IMR-90 (cell line): ENCODE data around the gene TARBP2. TPM values are rescaled to one million over a fixed set of nuclear protein-coding genes. Genes with fewer than 3 reads are reported as not detected.
A peak's percentile ranks its signal among the peaks of the same experiment; 100 is the strongest.

Source experiments
- ATAC-seq: fragments of 200-7000 bp; cut with Tn5 transposase; 2 replicates; pipeline ENCODE4 v1.9.1; 2020; ENCODE audit warnings: low read depth, mild to moderate bottlenecking, moderate library complexity
- BruUV-seq: library from RNA; stranded (reverse); fragments of 400-500 nt; replicated peaks from 2 replicates; lab custom pipeline; 2021; lab: Mats Ljungman, UMichigan
- CTCF ChIA-PET: fragments of 300-600 bp; formaldehyde crosslinking; extraction: SDS; loops from one replicate; lab custom pipeline; 2021; ENCODE audit warnings: antibody characterized with exemption; lab: Yijun Ruan, JAX
- POLR2A ChIA-PET: fragments of 300-600 bp; sonication (Branson Sonifier 250); formaldehyde crosslinking; loops from one replicate; lab custom pipeline; 2022; ENCODE audit warnings: antibody characterized with exemption; ENCODE audit not compliant: unreplicated experiment; lab: Charles Lee
- DNase-seq: peaks from one replicate; pipeline ENCODE4 v3.0.0; 2013
- H2AFZ ChIP-seq: replicated peaks from 2 replicates; pipeline ENCODE3; 2013; ENCODE audit warnings: low read length, mild to moderate bottlenecking; ENCODE audit not compliant: poor library complexity
- H2AK5ac ChIP-seq: 2 replicates; pipeline ENCODE4 v1.6.1; 2013; ENCODE audit warnings: low read depth, low read length, inconsistent platforms
- H2AK9ac ChIP-seq: replicated peaks from 2 replicates; pipeline ENCODE3; 2013; ENCODE audit warnings: mild to moderate bottlenecking, low read depth, low read length, moderate library complexity; ENCODE audit not compliant: poor library complexity
- H2BK120ac ChIP-seq: 2 replicates; pipeline ENCODE4 v1.6.1; 2013; ENCODE audit warnings: low read depth, low read length, inconsistent platforms
- H2BK15ac ChIP-seq: 3 replicates; pipeline ENCODE4 v1.6.1; 2013; ENCODE audit warnings: low read depth, low read length, inconsistent platforms
- H2BK20ac ChIP-seq: 2 replicates; pipeline ENCODE4 v1.6.1; 2013; ENCODE audit warnings: low read depth, mild to moderate bottlenecking, inconsistent platforms, low read length, moderate library complexity
- H2BK5ac ChIP-seq: 2 replicates; pipeline ENCODE4 v1.6.1; 2013; ENCODE audit warnings: mild to moderate bottlenecking, low read depth, low read length, inconsistent platforms; ENCODE audit not compliant: poor library complexity, severe bottlenecking
- H3K14ac ChIP-seq: replicated peaks from 2 replicates; pipeline ENCODE4 v1.6.1; 2013; ENCODE audit warnings: low read depth, low read length, inconsistent platforms
- H3K18ac ChIP-seq: 2 replicates; pipeline ENCODE4 v1.6.1; 2013; ENCODE audit warnings: low read depth, low read length, control low read depth
- H3K23ac ChIP-seq: 2 replicates; pipeline ENCODE4 v1.6.1; 2013; ENCODE audit warnings: low read depth, low read length, inconsistent platforms
- H3K27ac ChIP-seq: 2 replicates; pipeline ENCODE4 v1.5.1; 2013; ENCODE audit warnings: mild to moderate bottlenecking, control low read depth, low read length; ENCODE audit not compliant: insufficient read depth
- H3K27me3 ChIP-seq: 2 replicates; pipeline ENCODE4 v1.6.1; 2013; ENCODE audit warnings: low read length; ENCODE audit not compliant: control insufficient read depth, insufficient read depth
- H3K36me3 ChIP-seq: 2 replicates; pipeline ENCODE4 v1.6.1; 2013; ENCODE audit warnings: low read length, mixed read lengths; ENCODE audit not compliant: control insufficient read depth, insufficient read depth
- H3K4ac ChIP-seq: 2 replicates; pipeline ENCODE4 v1.6.1; 2013; ENCODE audit warnings: low read depth, low read length, inconsistent platforms
- H3K4me1 ChIP-seq: 2 replicates; pipeline ENCODE4 v1.6.1; 2013; ENCODE audit warnings: low read length, mixed read lengths; ENCODE audit not compliant: control insufficient read depth, insufficient read depth
- H3K4me2 ChIP-seq: 2 replicates; pipeline ENCODE4 v1.6.1; 2013; ENCODE audit warnings: low read depth, mild to moderate bottlenecking, control low read depth, low read length, moderate library complexity
- H3K4me3 ChIP-seq: 2 replicates; pipeline ENCODE4 v1.5.1; 2013; ENCODE audit warnings: low read depth, mild to moderate bottlenecking, control low read depth, low read length, moderate library complexity; ENCODE audit not compliant: insufficient read depth
- H3K56ac ChIP-seq: 2 replicates; pipeline ENCODE4 v1.6.1; 2013; ENCODE audit warnings: low read length, inconsistent platforms; ENCODE audit not compliant: insufficient read depth; ENCODE audit errors: extremely low read depth
- H3K79me1 ChIP-seq, 2 experiments: 2 replicates each; pipeline ENCODE4 v1.6.1; 2013; ENCODE audit warnings: low read length in 2 of 2, inconsistent platforms in 1 of 2, low read depth in 1 of 2
- H3K9ac ChIP-seq: 2 replicates; pipeline ENCODE4 v1.6.1; 2013; ENCODE audit warnings: low read depth, low read length, control low read depth
- H3K9me1 ChIP-seq: 2 replicates; pipeline ENCODE4 v1.6.1; 2013; ENCODE audit warnings: low read length, inconsistent platforms; ENCODE audit not compliant: insufficient read depth
- H3K9me3 ChIP-seq: 2 replicates; pipeline ENCODE4 v1.6.1; 2013; ENCODE audit warnings: low read length; ENCODE audit not compliant: control insufficient read depth, insufficient read depth
- H4K20me1 ChIP-seq: 2 replicates; pipeline ENCODE4 v1.6.1; 2013; ENCODE audit warnings: low read length, inconsistent platforms; ENCODE audit not compliant: insufficient read depth
- H4K5ac ChIP-seq: 2 replicates; pipeline ENCODE4 v1.6.1; 2013; ENCODE audit warnings: mild to moderate bottlenecking, low read depth, low read length, control low read depth
- H4K8ac ChIP-seq, 2 experiments: 2 replicates each; pipeline ENCODE4 v1.6.1; 2013; ENCODE audit warnings: low read depth in 2 of 2, low read length in 2 of 2, control low read depth in 1 of 2, inconsistent platforms in 1 of 2
- H4K91ac ChIP-seq: 2 replicates; pipeline ENCODE4 v1.6.1; 2013; ENCODE audit warnings: low read depth, low read length, inconsistent platforms; ENCODE audit not compliant: insufficient read depth
- BHLHE40 ChIP-seq: fragments of 150-350 bp; IDR thresholded peaks from 2 replicates; pipeline ENCODE4 v1.6.1; 2016; ENCODE audit warnings: mild to moderate bottlenecking, low read depth, low read length
- CEBPB ChIP-seq: IDR thresholded peaks from 2 replicates; pipeline ENCODE4 v1.6.1; 2012; ENCODE audit warnings: low read depth, low read length, improper control_type of control experiment
- CHD1 ChIP-seq: IDR thresholded peaks from 2 replicates; pipeline ENCODE4 v1.6.1; 2012; ENCODE audit warnings: low read depth, low read length, improper control_type of control experiment
- CTCF ChIP-seq: conservative IDR thresholded peaks from 2 replicates; pipeline ENCODE4 v1.5.1; 2012; ENCODE audit warnings: mild to moderate bottlenecking, low read depth, low read length, improper control_type of control experiment
- ELK1 ChIP-seq: fragments of 150-350 bp; IDR thresholded peaks from 2 replicates; pipeline ENCODE4 v1.6.1; 2016; ENCODE audit warnings: low read depth, mild to moderate bottlenecking, low read length, moderate library complexity, borderline replicate concordance
- FOS ChIP-seq: fragments of 150-350 bp; IDR thresholded peaks from 2 replicates; pipeline ENCODE4 v1.6.1; 2016; ENCODE audit warnings: low read depth, low read length
- MAFK ChIP-seq: IDR thresholded peaks from 2 replicates; pipeline ENCODE4 v1.6.1; 2012; ENCODE audit warnings: low read depth, low read length, improper control_type of control experiment
- MXI1 ChIP-seq: IDR thresholded peaks from 2 replicates; pipeline ENCODE4 v1.6.1; 2012; ENCODE audit warnings: low read depth, mild to moderate bottlenecking, low read length, moderate library complexity, borderline replicate concordance
- NFE2L2 ChIP-seq: fragments of 150-350 bp; IDR thresholded peaks from 2 replicates; pipeline ENCODE4 v1.6.1; 2016; ENCODE audit warnings: low read depth, mild to moderate bottlenecking, low read length
- POLR2A ChIP-seq: IDR thresholded peaks from 2 replicates; pipeline ENCODE4 v1.6.1; 2012; ENCODE audit warnings: mild to moderate bottlenecking, low read depth, low read length
- RAD21 ChIP-seq: IDR thresholded peaks from 2 replicates; pipeline ENCODE4 v1.6.1; 2012; ENCODE audit warnings: low read length, improper control_type of control experiment
- RCOR1 ChIP-seq: IDR thresholded peaks from 2 replicates; pipeline ENCODE4 v1.6.1; 2012; ENCODE audit warnings: mild to moderate bottlenecking, low read length, improper control_type of control experiment; ENCODE audit not compliant: insufficient replicate concordance
- RFX5 ChIP-seq: IDR thresholded peaks from 2 replicates; pipeline ENCODE4 v1.8.0; 2012; ENCODE audit warnings: low read depth, mild to moderate bottlenecking, low read length, moderate library complexity
- SMC3 ChIP-seq: fragments of 150-350 bp; IDR thresholded peaks from 2 replicates; pipeline ENCODE4 v1.6.1; 2016; ENCODE audit warnings: low read depth, mild to moderate bottlenecking, antibody characterized with exemption, low read length, moderate library complexity
- USF2 ChIP-seq: fragments of 150-350 bp; IDR thresholded peaks from 2 replicates; pipeline ENCODE4 v1.6.1; 2017; ENCODE audit warnings: mild to moderate bottlenecking, antibody characterized with exemption, low read length, low read depth
- WGBS, 2 experiments: methylation state at CpG; one replicate each; pipeline versions ENCODE4 v1.1.5 to v1.1.7; 2013; ENCODE audit warnings: missing lambda C conversion rate in 2 of 2; ENCODE audit not compliant: insufficient read length in 1 of 2; ENCODE audit errors: extremely low coverage in 2 of 2; 5-methylcytosine and 5-hydroxymethylcytosine counted together
- dilution Hi-C: fragments of 300-500 bp; cut with HindIII; formaldehyde crosslinking; loops from one replicate; pipeline ENCODE4 v1.14.3; 2018; ENCODE audit warnings: low sequenced_read_pairs; ENCODE audit not compliant: unreplicated experiment
- in situ Hi-C: fragments of 300-500 bp; cut with MboI; formaldehyde crosslinking; loops from 3 replicates; pipeline ENCODE4 v1.14.3; 2019; ENCODE audit warnings: low sequenced_read_pairs, inconsistent platforms, mixed read lengths
- intact Hi-C: fragments of 100-400 bp; cut with micrococcal nuclease; formaldehyde crosslinking; loops from 2 replicates; pipeline ENCODE4 v1.10.0; 2022
- polyA plus RNA-seq, 3 experiments: library from polyadenylated mRNA; depleted of rRNA; stranded (reverse); fragments of >200 nt; gene quantifications; 2 replicates each; pipeline ENCODE4 v1.2.3, GENCODE V29; 2012; ENCODE audit warnings: low replicate concordance in 1 of 3
- total RNA-seq: library from RNA; depleted of rRNA; stranded (reverse); fragments of >200 nt; gene quantifications from 2 replicates; pipeline ENCODE4 v1.2.3, GENCODE V29; 2012

TARBP2 gene
- total and polyA plus RNA-seq, 2 of the 4 experiments (the other 2 are of a cell fraction) = 27.4 to 46.1 TPM

- peaks cover 11% of the 10 kb centered on the region for H3K4me1 ChIP-seq
- ChIA-PET CTCF (interaction anchor here (0.6 kb wide), 1 partner anchor 10 kb away, joined by 5 read pairs; no protein-coding TSS in a partner anchor), POLR2A (interaction anchor here (0.8 kb wide), 1 partner anchor 15 kb away, joined by 5 read pairs; no protein-coding TSS in a partner anchor)
- peaks cover 17% of the 10 kb centered on the region; the same call in 1 of the 2 replicates for H3K9me1 ChIP-seq
- H3K9me3 ChIP-seq = no peaks in the 10 kb centered on the region
- peaks cover 80% of the 10 kb centered on the region for H3K36me3 ChIP-seq
- H3K79me1 ChIP-seq = peaks cover 32 to 89% of the 10 kb centered on the region in 2 experiments
- H2AFZ ChIP-seq = no peak overlapping the region
- ATAC-seq (no peak), DNase-seq (no peak)
- 100% methylated on average over 1 of the region's 9 CpGs; no CpG with 5 or more reads in 1 of the 2 experiments for WGBS, 2 experiments
- H3K14ac ChIP-seq = no peak overlapping the region
- no peak overlapping the region for H4K91ac ChIP-seq
- no peak overlapping the region for H3K4ac ChIP-seq
- peak overlapping the region in 1 of 2 experiments; percentile 10; a peak in 1 of 4 replicates for H4K8ac ChIP-seq
- H3K4me2 ChIP-seq = no peak overlapping the region
- H3K27ac ChIP-seq = no peak overlapping the region
- H3K9ac ChIP-seq = no peak overlapping the region
- dilution Hi-C loops = no loop called here
- intact Hi-C loops = no loop called here
- H2AK9ac ChIP-seq = peak overlapping the region; percentile 69
- no peak overlapping the region for H3K23ac ChIP-seq
- H3K27me3 ChIP-seq = no peaks in the 10 kb centered on the region
- BruUV-seq = no TSS peak
- no peak overlapping the region for H2BK5ac ChIP-seq
- H3K18ac ChIP-seq = no peak overlapping the region
- H2BK15ac ChIP-seq = no peak overlapping the region
- H4K20me1 ChIP-seq = peaks cover 85% of the 10 kb centered on the region
- H4K5ac ChIP-seq = no peak overlapping the region
- in situ Hi-C loops = no loop called here
- no peak overlapping the region for H2AK5ac ChIP-seq
- H3K4me3 ChIP-seq = no peak overlapping the region
- H3K56ac ChIP-seq = no peak overlapping the region
- no peak overlapping the region for H2BK120ac ChIP-seq
- H2BK20ac ChIP-seq = no peak overlapping the region
- no peak for TF ChIP-seq NFE2L2
- TF ChIP-seq FOS = no peak
- TF ChIP-seq RFX5 = no peak
- TF ChIP-seq POLR2A = no peak; the same call in 1 of the 2 replicates
- no peak for TF ChIP-seq CHD1
- TF ChIP-seq CTCF = no peak
- no peak for TF ChIP-seq ELK1
- TF ChIP-seq BHLHE40 = no peak
- TF ChIP-seq USF2 = no peak
- TF ChIP-seq MXI1 = no peak
- TF ChIP-seq SMC3 = no peak
- TF ChIP-seq RAD21 = no peak
- no peak for TF ChIP-seq RCOR1
- TF ChIP-seq MAFK = no peak
- no peak for TF ChIP-seq CEBPB
Observed at GRCh38 chr12:53483225-53483978, 17.7 kb upstream of the TARBP2 start.
